RWPE1 (cell line): ENCODE measurements around the gene PADI3.

Source experiments
- CTCF ChIA-PET: fragments of 350-600 bp; sonication (Branson Sonifier 250); formaldehyde crosslinking; extraction: SDS; loops from one replicate; lab custom pipeline; 2021; lab: Yijun Ruan, JAX
- POLR2A ChIA-PET: fragments of 400-600 bp; formaldehyde crosslinking; extraction: SDS; loops from one replicate; lab custom pipeline; 2020; ENCODE audit warnings: antibody characterized with exemption; ENCODE audit not compliant: low non-redundant PET; lab: Yijun Ruan, JAX
- DNase-seq: peaks from one replicate; pipeline ENCODE4 v3.0.0; 2012; ENCODE audit warnings: low spot score
- H3K27ac ChIP-seq: fragments of 450-650 bp; 2 replicates; pipeline ENCODE4 v1.5.1; 2017
- CTCF ChIP-seq: fragments of 450-650 bp; conservative IDR thresholded peaks from 2 replicates; pipeline ENCODE4 v1.5.1; 2017; ENCODE audit warnings: low read depth, mild to moderate bottlenecking

PADI3 gene

GRCh38 chr1:17213148-17213781 is 35.6 kb upstream of the PADI3 start:
- CTCF ChIA-PET = interaction anchor here (0.6 to 1.1 kb wide), 3 partner anchors 22 to 678 kb away, joined by 3 read pairs; no protein-coding TSS in a partner anchor
- TF ChIP-seq CTCF = no peak
- POLR2A ChIA-PET = no interaction called here
- no peak for DNase-seq
- H3K27ac ChIP-seq = peak overlapping the region; percentile 85

DNA sequence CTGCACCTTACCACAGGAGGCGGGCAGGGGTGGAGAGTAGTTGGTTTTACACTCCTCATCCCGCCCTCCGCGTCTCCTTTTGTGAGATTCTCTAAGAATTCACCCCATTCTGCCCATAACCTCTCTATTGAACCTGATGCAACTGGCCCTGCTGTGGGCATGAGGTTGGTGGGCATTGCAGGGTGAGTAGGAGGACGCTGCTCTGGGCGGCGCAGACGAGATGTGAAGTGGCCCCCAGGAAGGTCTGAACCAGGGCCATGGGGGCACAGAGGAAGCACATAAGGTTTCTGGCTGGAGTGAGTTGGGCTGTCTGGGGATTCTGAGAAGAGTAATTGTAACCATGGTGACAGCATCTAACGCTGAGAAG is 35.1 kb upstream of the PADI3 start:
- CTCF ChIA-PET = no interaction called here

DNA sequence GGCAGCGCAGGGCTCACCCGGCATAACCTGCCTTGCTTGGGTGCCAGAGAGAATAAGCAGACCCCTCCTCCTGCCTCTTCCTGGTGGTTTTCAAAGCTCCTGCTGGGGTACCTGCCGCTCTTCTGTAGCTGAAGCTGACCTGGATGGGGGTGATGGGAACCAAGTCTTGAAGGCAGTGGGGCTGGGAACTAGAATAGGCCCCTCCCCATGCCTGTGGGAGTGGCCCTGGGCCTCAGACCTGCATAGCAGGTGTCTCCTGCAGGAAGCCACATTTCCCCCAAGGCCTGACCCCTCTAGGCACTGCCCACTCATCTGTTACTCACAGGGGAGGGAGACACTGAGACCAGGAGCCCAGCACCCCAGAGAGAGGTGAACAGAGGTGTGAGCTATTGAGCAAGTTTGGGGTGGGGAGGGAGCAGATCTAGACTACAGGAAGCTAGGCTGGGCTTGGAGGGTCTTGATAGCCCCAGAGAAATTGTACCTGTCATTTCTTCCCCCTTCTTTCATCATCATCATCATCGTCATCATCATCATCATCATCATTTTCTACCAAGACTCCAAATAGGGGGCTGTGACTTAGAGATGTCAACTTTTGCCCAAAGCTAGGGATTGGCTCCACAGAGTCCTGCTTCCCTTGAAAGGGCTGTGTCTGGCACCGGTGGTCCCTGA is 33.9 kb upstream of the PADI3 start:
- ChIA-PET POLR2A (interaction anchor here (0.8 kb wide), 1 partner anchor 9 kb away, joined by 3 read pairs; no protein-coding TSS in a partner anchor), CTCF (interaction anchor here (0.6 to 1.7 kb wide), 4 partner anchors 10 to 47 kb away, joined by 3 to 9 read pairs (median 4); no protein-coding TSS in a partner anchor)
- peak; percentile 83 for DNase-seq
- H3K27ac ChIP-seq = peak overlapping the region; percentile 85
- TF ChIP-seq CTCF = no peak

More for the DNA sequence above, 35.1 kb upstream of the PADI3 start:
- H3K27ac ChIP-seq = peak overlapping the region; percentile 85
- no peak for DNase-seq
- POLR2A ChIA-PET = no interaction called here
- no peak for TF ChIP-seq CTCF

DNA sequence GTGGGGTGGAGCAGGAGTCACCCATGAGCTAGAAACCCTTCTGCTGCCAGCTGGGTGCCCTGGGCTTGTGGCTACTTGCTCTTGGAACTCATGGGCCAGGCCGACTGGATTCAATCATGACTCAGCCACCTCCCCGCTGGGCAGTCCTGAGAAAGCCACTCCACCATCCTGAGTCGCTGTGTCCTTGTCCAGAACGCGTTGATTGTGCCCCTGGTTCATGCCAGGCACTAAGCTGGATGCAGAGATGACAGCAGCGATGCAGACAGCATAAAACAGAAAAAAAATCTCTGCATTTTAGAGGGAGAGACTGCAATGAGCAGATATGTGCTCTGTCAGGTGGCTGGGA is 33.4 kb upstream of the PADI3 start:
- POLR2A ChIA-PET = interaction anchor here (0.8 kb wide), 1 partner anchor 10 kb away, joined by 3 read pairs; no protein-coding TSS in a partner anchor
- TF ChIP-seq CTCF = no peak
- CTCF ChIA-PET = interaction anchor here (0.6 to 1.7 kb wide), 4 partner anchors 9 to 47 kb away, joined by 3 to 9 read pairs (median 4); no protein-coding TSS in a partner anchor
- H3K27ac ChIP-seq = peak overlapping the region; percentile 85
- peak; percentile 89 for DNase-seq

GRCh38 chr1:17216078-17216477 is 32.8 kb upstream of the PADI3 start:
- ChIA-PET POLR2A (interaction anchor here (0.8 kb wide), 1 partner anchor 10 kb away, joined by 3 read pairs; no protein-coding TSS in a partner anchor), CTCF (no interaction called here)
- TF ChIP-seq CTCF = no peak
- peak overlapping the region; percentile 85 for H3K27ac ChIP-seq
- DNase-seq = no peak

- CTCF ChIA-PET = no interaction called here
- POLR2A ChIA-PET = no interaction called here
- no peak for TF ChIP-seq CTCF
- no peak overlapping the region for H3K27ac ChIP-seq
- no peak for DNase-seq
Measured at GRCh38 chr1:17217607-17218006, 31.3 kb upstream of the PADI3 start.
